T-cell (primary cell): ENCODE measurements around the gene CGB5. TPM values are rescaled to one million over a fixed set of nuclear protein-coding genes. Genes with fewer than 3 reads are reported as not detected.

Experiments
- ATAC-seq, 4 experiments: fragments of 200-7000 bp in 3 of 4; fragments of 150-1000 bp in 1 of 4; cut with Tn5 transposase; replicated peaks in 1 of 4; 1 replicate in 3 of 4; 2 replicates in 1 of 4; pipeline ENCODE4 v1.10.0; 2021; ENCODE audit warnings: moderate library complexity in 3 of 4, mild to moderate bottlenecking in 2 of 4, moderate number of reproducible peaks in 1 of 4
- CTCF ChIA-PET, 2 donors: fragments of 300-600 bp; sonication (Branson Sonifier 250); formaldehyde crosslinking; loops; one replicate each; lab custom pipeline; 2022; ENCODE audit warnings: antibody characterized with exemption in 2 of 2; lab: Charles Lee
- POLR2A ChIA-PET, 2 donors: fragments of 300-600 bp; sonication (Branson Sonifier 250); formaldehyde crosslinking; loops; one replicate each; lab custom pipeline; 2022; ENCODE audit warnings: antibody characterized with exemption in 2 of 2; lab: Charles Lee
- DNase-seq, 35 experiments: peaks; one replicate each; pipeline versions ENCODE4 v3.0.0 to v3.0.0-alpha.2; 2013 to 2023
- H3K27ac ChIP-seq: one replicate; pipeline ENCODE4 v1.5.1; 2013; ENCODE audit warnings: low read length
- H3K27me3 ChIP-seq, 2 experiments: replicated peaks in 1 of 2; 1 replicate in 1 of 2; 2 replicates in 1 of 2; pipeline versions ENCODE4 v1.6.1 to v1.7.0; 2013; ENCODE audit warnings: low read length in 1 of 2, mixed read lengths in 1 of 2; ENCODE audit not compliant: control insufficient read depth in 2 of 2, insufficient read depth in 2 of 2; ENCODE audit errors: extremely low read depth in 1 of 2
- H3K36me3 ChIP-seq, 2 donors: 1 replicate in 1 of 2; 2 replicates in 1 of 2; pipeline versions ENCODE4 v1.6.1 to v1.7.0; 2013; ENCODE audit warnings: low read length in 1 of 2; ENCODE audit not compliant: control insufficient read depth in 2 of 2, insufficient read depth in 1 of 2; ENCODE audit errors: extremely low read depth in 1 of 2
- H3K4me1 ChIP-seq, 2 experiments: 1 replicate in 1 of 2; 2 replicates in 1 of 2; pipeline versions ENCODE4 v1.6.1 to v1.7.0; 2013; ENCODE audit warnings: low read length in 2 of 2, mixed read lengths in 1 of 2; ENCODE audit not compliant: insufficient read depth in 2 of 2, control insufficient read depth in 1 of 2; ENCODE audit errors: extremely low read depth in 1 of 2
- H3K4me3 ChIP-seq, 2 donors: 1 replicate in 1 of 2; 2 replicates in 1 of 2; pipeline versions ENCODE4 v1.5.1 to v1.7.0; 2013; ENCODE audit warnings: mild to moderate bottlenecking in 2 of 2, low read length in 1 of 2, moderate library complexity in 1 of 2; ENCODE audit not compliant: control insufficient read depth in 1 of 2; ENCODE audit errors: extremely low read depth in 1 of 2
- H3K9me3 ChIP-seq: 2 replicates; pipeline ENCODE4 v1.7.0; 2013
- H3K27ac Mint-ChIP-seq, 2 donors: one replicate each; pipeline ENCODE4 v1.8.0; 2020 to 2021; ENCODE audit warnings: mild to moderate bottlenecking in 2 of 2, mixed read lengths in 2 of 2
- H3K27me3 Mint-ChIP-seq, 2 donors: one replicate each; pipeline ENCODE4 v1.8.0; 2021 to 2022; ENCODE audit warnings: mixed read lengths in 2 of 2
- H3K36me3 Mint-ChIP-seq: one replicate; pipeline ENCODE4 v1.8.0; 2021; ENCODE audit warnings: mixed read lengths
- H3K4me1 Mint-ChIP-seq, 3 donors: one replicate each; pipeline ENCODE4 v1.8.0; 2020 to 2022; ENCODE audit warnings: mixed read lengths in 3 of 3, mild to moderate bottlenecking in 1 of 3
- H3K4me3 Mint-ChIP-seq, 3 donors: one replicate each; pipeline ENCODE4 v1.8.0; 2020 to 2022; ENCODE audit warnings: mild to moderate bottlenecking in 3 of 3, mixed read lengths in 3 of 3, moderate library complexity in 3 of 3
- H3K9me3 Mint-ChIP-seq, 3 donors: one replicate each; pipeline ENCODE4 v1.8.0; 2020 to 2022; ENCODE audit warnings: mixed read lengths in 3 of 3
- WGBS: methylation state at CpG from one replicate; pipeline ENCODE4 v1.1.5; 2013; ENCODE audit warnings: missing lambda C conversion rate; ENCODE audit not compliant: insufficient coverage; 5-methylcytosine and 5-hydroxymethylcytosine counted together
- total RNA-seq, 35 experiments: library from RNA in 6 of 35; stranded (reverse) in 6 of 35; fragments of 120-200 nt in 1 of 35; gene quantifications; one replicate each; pipeline versions ENCODE4 v1.2.1 to v1.2.4 and lab custom pipeline; 2013 to 2026

The CGB5 gene
- total RNA-seq, 5 donors from 2014 or later (not counting 1 experiment from before 2014, with no cell fraction given): not detected

DNA sequence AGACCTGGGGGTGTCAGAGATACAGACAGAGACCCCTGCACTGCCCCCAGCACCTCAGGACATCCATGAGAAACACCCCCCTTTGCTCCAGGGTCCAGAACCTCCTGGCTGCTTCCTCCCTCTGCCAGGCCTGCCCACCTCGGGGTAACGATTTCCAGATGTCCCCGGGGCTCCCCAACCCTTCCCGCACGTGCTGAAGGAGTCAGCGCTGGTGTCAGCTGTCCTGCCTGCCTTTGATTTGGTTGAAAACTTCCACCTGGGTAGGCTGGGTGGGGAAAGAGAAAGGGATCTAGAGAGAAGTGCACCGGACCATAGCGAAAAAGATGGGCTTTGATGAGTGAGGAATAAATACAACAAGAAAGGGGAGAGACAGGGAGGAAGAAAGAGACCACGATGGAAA is 15.4 kb downstream of the CGB5 start:
- POLR2A ChIA-PET: no interaction called here
- Mint-ChIP-seq H3K27me3 (peaks cover 18 to 53% of the 10 kb centered on the region in 2 donors), H3K36me3 (peaks cover 3% of the 10 kb centered on the region), H3K4me1 (peaks cover 19 to 21% (median 19%) of the 10 kb centered on the region in 3 donors), H3K27ac (no peak overlapping the region), H3K9me3 (no peaks in the 10 kb centered on the region), H3K4me3 (peak overlapping the region in 1 of 3 donors; percentile 94)
- Histone ChIP-seq H3K36me3 (no peaks in the 10 kb centered on the region), H3K4me3 (no peak overlapping the region), H3K27me3 (peaks cover 0 to 83% of the 10 kb centered on the region in 2 experiments), H3K9me3 (no peaks in the 10 kb centered on the region), H3K4me1 (peaks cover 5 to 26% of the 10 kb centered on the region in 2 experiments), H3K27ac (no peak overlapping the region)
- CTCF ChIA-PET: no interaction called here
- ATAC-seq (no peak), DNase-seq (no peak)
- WGBS: 57% methylated on average over 7 of the region's 9 CpGs

DNA sequence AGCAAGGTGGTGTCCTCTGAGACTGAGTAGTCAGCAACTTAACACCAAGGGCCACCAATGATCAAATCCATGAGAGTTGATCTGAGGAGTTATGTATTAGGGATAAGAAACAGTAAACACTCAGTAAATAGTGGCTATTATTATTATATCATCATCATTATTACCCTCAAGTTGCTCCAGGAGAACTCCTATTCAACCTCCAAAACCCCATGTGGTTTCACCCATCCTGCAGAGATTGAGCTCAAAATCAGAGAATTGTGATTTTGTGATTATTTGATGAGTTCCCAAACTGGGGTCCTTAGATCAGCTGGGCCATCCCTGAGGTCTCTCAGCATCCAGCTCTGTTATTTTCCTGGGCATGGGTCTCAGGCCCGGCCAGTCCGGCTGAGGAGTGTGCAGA is 17.4 kb downstream of the CGB5 start:
- Mint-ChIP-seq H3K36me3 (peaks cover 3% of the 10 kb centered on the region), H3K9me3 (no peaks in the 10 kb centered on the region), H3K4me3 (no peak overlapping the region), H3K27ac (no peak overlapping the region), H3K27me3 (peaks cover 26 to 62% of the 10 kb centered on the region in 2 donors), H3K4me1 (peaks cover 19 to 26% (median 20%) of the 10 kb centered on the region in 3 donors)
- peaks cover 0 to 91% of the 10 kb centered on the region in 2 experiments for H3K27me3 ChIP-seq
- ATAC-seq (no peak), DNase-seq (no peak)
- POLR2A ChIA-PET: no interaction called here
- H3K4me1 ChIP-seq: peaks cover 5 to 29% of the 10 kb centered on the region in 2 experiments
- no peak overlapping the region for H3K27ac ChIP-seq
- CTCF ChIA-PET: no interaction called here
- WGBS: 100% methylated on average over 2 of the region's 2 CpGs
- no peaks in the 10 kb centered on the region for H3K36me3 ChIP-seq
- H3K4me3 ChIP-seq: no peak overlapping the region
- no peaks in the 10 kb centered on the region for H3K9me3 ChIP-seq

DNA sequence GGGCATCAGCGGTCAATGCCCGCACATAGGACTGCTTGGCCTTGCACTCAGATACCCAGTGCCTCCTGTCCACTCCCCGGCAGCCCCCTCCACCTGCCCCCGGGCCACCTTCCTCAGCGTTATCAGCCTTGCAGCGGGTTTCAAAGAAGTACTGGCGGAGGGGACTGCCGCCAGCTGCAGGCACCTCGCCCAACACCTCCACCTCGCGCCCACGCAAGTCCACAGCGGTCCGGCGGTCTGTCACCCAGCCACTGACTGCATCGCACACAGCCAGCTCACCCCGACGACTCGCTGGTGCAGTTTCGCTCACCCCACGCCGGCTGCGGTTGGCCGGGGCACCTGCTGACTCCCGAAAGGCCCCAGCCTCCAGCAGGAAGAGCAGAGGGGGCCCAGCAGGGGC is 17.8 kb downstream of the CGB5 start:
- peaks cover 30 to 66% of the 10 kb centered on the region in 2 donors for H3K27me3 Mint-ChIP-seq
- CTCF ChIA-PET: no interaction called here
- peaks cover 0 to 91% of the 10 kb centered on the region in 2 experiments for H3K27me3 ChIP-seq

DNA sequence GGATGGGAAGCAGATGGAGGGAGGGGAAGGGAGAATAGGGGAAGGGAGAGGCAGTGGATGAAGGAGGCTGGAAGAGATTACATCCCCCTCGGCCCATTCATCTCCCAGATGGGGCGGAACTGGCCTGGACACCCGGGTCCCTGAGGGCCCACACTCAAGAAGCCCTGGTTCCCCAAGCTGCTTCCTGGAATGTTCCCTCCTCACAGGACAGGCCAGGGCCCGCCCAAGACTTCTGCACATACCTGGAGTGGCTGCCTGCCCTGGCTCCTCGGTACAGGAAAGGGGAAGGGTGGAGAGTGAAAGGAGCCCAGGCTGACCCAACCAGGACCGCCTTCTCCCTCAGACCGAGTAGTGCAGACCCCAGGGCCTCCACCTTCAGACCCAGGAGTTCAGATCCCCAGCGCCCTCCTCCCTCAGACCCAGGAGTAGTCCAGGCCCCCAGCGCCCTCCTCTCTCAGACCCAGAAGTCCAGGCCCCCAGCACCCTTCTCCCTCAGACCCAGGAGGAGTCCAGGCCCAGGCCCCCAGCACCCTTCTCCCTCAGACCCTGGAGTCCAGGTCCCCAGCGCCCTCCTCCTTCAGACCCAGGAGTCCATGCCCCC is 20.5 kb downstream of the CGB5 start:
- POLR2A ChIA-PET: interaction anchor here in 1 of 2 donors (0.6 kb wide), 1 partner anchor 138 kb away, joined by 6 read pairs; no protein-coding TSS in a partner anchor
- Histone ChIP-seq H3K36me3 (no peaks in the 10 kb centered on the region), H3K4me1 (peaks cover 0 to 7% of the 10 kb centered on the region in 2 experiments), H3K27ac (no peak overlapping the region), H3K4me3 (no peak overlapping the region), H3K9me3 (no peaks in the 10 kb centered on the region), H3K27me3 (peaks cover 5 to 83% of the 10 kb centered on the region in 2 experiments)
- Mint-ChIP-seq H3K27me3 (peaks cover 37 to 64% of the 10 kb centered on the region in 2 donors), H3K36me3 (peaks cover 3% of the 10 kb centered on the region), H3K9me3 (no peaks in the 10 kb centered on the region), H3K4me1 (peaks cover 0 to 5% (median 3%) of the 10 kb centered on the region in 3 donors), H3K4me3 (peak overlapping the region in 1 of 3 donors; percentile 13), H3K27ac (no peak overlapping the region)
- DNase-seq (no peak), ATAC-seq (no peak)
- WGBS: 41% methylated on average over 4 of the region's 10 CpGs
- CTCF ChIA-PET: no interaction called here

More for the DNA sequence above, 17.8 kb downstream of the CGB5 start:
- H3K36me3 Mint-ChIP-seq: peaks cover 3% of the 10 kb centered on the region
- no peak overlapping the region for H3K27ac ChIP-seq
- H3K4me3 ChIP-seq: no peak overlapping the region
- H3K9me3 ChIP-seq: no peaks in the 10 kb centered on the region
- H3K27ac Mint-ChIP-seq: no peak overlapping the region
- H3K4me1 ChIP-seq: peaks cover 5 to 24% of the 10 kb centered on the region in 2 experiments
- peaks cover 18 to 24% (median 20%) of the 10 kb centered on the region in 3 donors for H3K4me1 Mint-ChIP-seq
- POLR2A ChIA-PET: no interaction called here
- no peak overlapping the region for H3K4me3 Mint-ChIP-seq
- 35% methylated on average over 20 of the region's 25 CpGs for WGBS
- ATAC-seq (no peak), DNase-seq (no peak)
- no peaks in the 10 kb centered on the region for H3K9me3 Mint-ChIP-seq
- no peaks in the 10 kb centered on the region for H3K36me3 ChIP-seq

DNA sequence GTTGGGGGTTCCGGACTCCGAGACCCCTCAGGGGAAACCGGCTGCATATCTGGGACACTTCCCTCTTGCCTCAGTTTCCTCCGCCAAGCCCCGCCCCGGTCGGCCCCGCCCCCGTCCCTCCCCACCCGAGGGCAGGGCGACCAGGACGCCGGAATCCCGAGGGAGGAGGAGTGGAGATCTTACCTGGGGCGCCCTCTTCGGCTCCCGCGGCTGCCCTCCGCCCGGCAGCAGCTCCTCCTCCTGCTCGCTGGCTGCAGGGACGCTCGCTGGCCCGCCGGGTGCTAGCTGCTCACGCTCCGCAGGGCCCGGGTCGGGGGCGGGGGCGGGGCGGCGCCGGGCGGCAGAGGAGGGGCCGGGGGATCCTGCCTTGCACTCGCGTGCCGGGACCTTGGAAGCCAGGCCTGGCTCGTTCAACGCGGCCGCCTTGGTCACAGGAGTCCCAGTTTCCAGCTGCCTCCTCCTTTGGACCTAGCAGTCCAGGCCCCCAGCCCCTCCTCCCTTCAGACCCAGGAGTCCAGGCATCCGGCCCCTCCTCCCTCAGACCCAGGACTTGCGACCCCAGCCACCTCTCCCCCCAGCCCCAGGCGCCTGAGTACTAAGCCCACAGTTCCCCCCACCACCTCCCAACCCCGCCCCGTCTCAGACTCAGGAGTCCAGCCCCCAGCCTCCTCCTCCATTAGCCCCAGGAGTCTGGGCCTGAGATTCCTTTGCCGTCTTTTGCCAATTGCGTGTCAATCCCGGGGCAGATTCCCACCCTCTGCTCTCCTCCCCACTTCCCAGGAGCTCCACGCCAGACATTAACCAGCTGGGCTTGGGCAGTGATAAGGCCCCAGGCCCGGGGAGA is 21.3 kb downstream of the CGB5 start, which contains the start of gene NTF4:
Gene NTF4 (minus strand): TSS at position 51 of the 844 bp plus-strand sequence. CDS start 2,821 bp downstream, outside the sequence.
- H3K4me1 ChIP-seq: peaks cover 0 to 7% of the 10 kb centered on the region in 2 experiments
- no peak within 1 kb of the TSS for H3K4me3 ChIP-seq
- DNase-seq (no peak), ATAC-seq (peak in 3 of 4 experiments; percentile 15 to 39 (median 19))
- Mint-ChIP-seq H3K27me3 (peaks cover 44 to 64% of the 10 kb centered on the region in 2 donors), H3K4me1 (peaks cover 0 to 5% (median 3%) of the 10 kb centered on the region in 3 donors), H3K27ac (no peak within 1 kb of the TSS), H3K4me3 (peak within 1 kb of the TSS in 1 of 3 donors; percentile 13), H3K9me3 (peaks cover 0 to 5% (median 0%) of the 10 kb centered on the region in 3 donors), H3K36me3 (peaks cover 3% of the 10 kb centered on the region)
- H3K9me3 ChIP-seq: no peaks in the 10 kb centered on the region
- peaks cover 7 to 83% of the 10 kb centered on the region in 2 experiments for H3K27me3 ChIP-seq
- WGBS: 7% methylated on average over 44 of the region's 53 CpGs
- H3K36me3 ChIP-seq: no peaks in the 10 kb centered on the region
- POLR2A ChIA-PET: interaction anchor here in 1 of 2 donors (0.6 kb wide), 1 partner anchor 137 kb away, joined by 6 read pairs; no protein-coding TSS in a partner anchor
- CTCF ChIA-PET: no interaction called here
- H3K27ac ChIP-seq: no peak within 1 kb of the TSS

DNA sequence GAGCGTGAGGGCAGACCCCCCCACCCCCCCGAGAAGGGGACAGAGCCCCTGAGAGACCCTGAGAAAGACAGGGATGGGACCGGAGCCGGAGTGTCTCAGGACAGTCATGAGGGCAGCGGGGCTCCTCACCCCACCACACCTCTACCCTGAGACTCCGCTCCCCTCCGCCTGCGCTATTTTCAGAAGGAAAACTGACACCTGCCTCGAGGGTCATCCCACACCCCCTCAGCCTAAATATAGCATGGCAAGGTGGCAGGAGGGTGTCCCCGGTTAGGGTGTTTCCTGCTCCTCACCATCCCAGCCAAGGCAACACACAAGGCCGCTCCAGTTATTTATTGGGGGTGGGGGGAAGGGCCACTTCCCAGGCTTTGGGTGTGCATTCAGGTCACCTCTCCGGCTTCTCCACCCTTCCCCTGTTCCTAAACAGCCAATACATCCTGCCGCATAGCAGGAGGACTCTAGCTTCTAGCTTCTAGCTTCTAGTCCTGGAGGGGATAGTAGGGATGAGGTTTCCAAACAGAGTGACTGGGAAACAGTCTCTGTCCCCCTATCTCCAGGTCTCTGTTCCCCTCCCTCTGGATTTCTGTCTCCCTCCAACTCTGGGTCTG is 22.4 kb downstream of the CGB5 start:
- H3K27me3 Mint-ChIP-seq: peaks cover 44 to 68% of the 10 kb centered on the region in 2 donors
- Histone ChIP-seq H3K36me3 (no peaks in the 10 kb centered on the region), H3K27me3 (peaks cover 7 to 89% of the 10 kb centered on the region in 2 experiments), H3K9me3 (no peaks in the 10 kb centered on the region), H3K4me3 (no peak overlapping the region), H3K27ac (no peak overlapping the region), H3K4me1 (peaks cover 0 to 7% of the 10 kb centered on the region in 2 experiments)
- peaks cover 0 to 5% (median 0%) of the 10 kb centered on the region in 3 donors for H3K9me3 Mint-ChIP-seq
- ATAC-seq (no peak), DNase-seq (no peak)
- peaks cover 0 to 9% (median 3%) of the 10 kb centered on the region in 3 donors for H3K4me1 Mint-ChIP-seq
- no CpG with 5 or more reads among the region's 13 CpGs for WGBS
- no peak overlapping the region for H3K27ac Mint-ChIP-seq
- H3K36me3 Mint-ChIP-seq: no peaks in the 10 kb centered on the region
- ChIA-PET CTCF (no interaction called here), POLR2A (no interaction called here)
- H3K4me3 Mint-ChIP-seq: no peak overlapping the region
